Head of caudate nucleus (tissue), 42 donors: ENCODE results near the gene RIPPLY3.
A peak's percentile ranks its signal among the peaks of the same experiment; 100 is the strongest.
"Not testable (repeated sequence)": the region's sequence is repeated elsewhere in the genome, so short reads cannot be mapped to it uniquely, and the experiment has no call there.

Experiments used
- DNase-seq, 42 donors: peaks; one replicate each; pipeline versions ENCODE4 v3.0.0 to v3.0.0-alpha.2; 2020 to 2021; ENCODE audit warnings: mixed read lengths in 7 of 42
- intact Hi-C: fragments of 100-400 bp; cut with DNase I; formaldehyde crosslinking; loops from one replicate; pipeline ENCODE4 v1.15.0; 2022

RIPPLY3 gene

DNA sequence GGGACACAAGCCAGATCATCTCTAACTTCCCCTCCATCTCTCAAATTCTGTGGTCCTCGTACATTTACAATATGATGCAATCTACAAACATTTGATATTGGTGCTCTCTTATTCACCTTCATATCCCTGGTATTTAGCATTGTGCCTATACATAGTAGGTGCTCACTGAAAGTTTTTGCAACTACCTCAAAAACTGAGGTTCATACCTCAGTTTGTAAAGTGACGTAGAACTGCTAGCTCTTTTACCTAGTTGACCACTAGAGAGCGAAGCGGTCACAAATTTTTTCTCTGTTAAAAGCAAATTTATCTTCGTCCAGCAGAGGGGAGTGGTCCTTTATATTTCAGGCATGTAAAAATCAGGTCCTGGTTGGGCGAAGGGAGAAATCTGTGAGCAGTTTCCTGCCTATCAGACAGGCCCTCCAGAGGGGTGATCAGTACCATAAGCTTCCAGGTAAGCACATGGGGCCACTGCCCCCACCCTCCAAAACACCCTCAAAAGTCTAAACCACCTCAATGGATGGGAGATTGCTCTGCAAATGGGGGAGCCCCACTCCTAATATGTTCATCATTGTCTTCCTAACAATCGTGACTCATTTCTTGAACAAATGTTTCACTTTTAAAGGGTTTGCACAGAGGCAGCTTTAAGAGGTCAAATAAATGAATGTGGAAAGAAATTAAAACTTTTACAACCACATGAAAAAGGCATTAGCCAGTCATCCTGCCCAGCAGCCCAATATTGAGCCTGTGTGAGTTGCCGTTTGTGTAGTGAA, 29.4 kb upstream of the RIPPLY3 start:
- peak in 1 of 42 donors; percentile 36 for DNase-seq
- intact Hi-C loops: no loop called here

DNA sequence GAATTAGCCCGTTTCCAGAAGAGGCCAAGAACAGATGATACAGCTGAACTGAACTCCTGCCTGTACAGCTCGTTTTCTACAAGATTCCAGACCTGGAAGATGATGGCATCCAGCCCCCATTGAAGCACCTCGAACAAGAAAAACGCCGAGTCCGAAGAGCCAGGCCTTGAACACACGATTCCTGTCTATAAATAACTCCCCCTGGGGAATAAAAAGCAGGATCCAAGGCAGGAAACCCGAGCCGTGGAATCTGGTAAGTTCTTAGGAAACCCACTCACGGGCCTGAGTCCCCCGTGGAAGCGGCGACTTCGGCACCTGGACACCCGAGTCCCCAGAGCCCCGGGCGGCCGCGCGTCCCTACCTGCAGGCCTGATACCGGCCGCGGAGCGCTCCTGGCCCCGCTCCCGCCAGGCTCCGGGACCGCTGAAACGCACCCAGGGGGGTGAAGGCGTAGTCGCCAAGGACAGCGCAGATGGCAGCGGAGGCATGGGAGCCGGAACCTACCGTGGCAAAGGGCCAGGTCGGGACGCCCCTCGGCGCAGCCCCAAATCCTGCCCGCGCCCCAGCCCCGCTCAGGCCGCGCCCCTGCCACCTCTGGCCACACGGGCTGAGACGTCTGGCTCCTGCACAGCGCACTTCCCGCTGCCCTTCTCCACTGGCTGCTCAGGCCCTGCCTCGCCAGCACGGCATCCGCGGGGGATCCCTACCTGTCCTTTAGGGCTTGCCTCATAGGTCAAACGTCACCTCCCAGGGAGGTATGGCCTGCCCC, 26.0 kb upstream of the RIPPLY3 start:
- DNase-seq: peak in 16 of 42 donors; percentile 8 to 55 (median 29)
- intact Hi-C loops: no loop called here

DNA sequence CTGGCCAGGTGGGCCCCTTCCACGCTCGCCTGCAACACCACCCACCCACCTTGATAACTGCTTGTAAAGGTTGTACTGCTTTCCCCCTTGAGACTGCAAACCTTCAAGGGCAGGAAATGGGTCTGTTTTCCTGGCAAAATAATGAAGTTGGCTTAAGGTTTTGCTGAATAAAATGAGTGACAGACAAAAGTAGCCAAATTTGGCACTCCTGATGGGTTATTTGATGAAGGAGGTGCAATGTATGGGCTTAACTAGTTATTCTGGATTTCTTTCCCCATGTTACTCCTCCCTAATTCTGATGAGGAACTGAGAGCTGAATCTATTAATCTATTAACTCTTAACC, 25.5 kb upstream of the RIPPLY3 start:
- DNase-seq: no peak
- intact Hi-C loops: no loop called here

DNA sequence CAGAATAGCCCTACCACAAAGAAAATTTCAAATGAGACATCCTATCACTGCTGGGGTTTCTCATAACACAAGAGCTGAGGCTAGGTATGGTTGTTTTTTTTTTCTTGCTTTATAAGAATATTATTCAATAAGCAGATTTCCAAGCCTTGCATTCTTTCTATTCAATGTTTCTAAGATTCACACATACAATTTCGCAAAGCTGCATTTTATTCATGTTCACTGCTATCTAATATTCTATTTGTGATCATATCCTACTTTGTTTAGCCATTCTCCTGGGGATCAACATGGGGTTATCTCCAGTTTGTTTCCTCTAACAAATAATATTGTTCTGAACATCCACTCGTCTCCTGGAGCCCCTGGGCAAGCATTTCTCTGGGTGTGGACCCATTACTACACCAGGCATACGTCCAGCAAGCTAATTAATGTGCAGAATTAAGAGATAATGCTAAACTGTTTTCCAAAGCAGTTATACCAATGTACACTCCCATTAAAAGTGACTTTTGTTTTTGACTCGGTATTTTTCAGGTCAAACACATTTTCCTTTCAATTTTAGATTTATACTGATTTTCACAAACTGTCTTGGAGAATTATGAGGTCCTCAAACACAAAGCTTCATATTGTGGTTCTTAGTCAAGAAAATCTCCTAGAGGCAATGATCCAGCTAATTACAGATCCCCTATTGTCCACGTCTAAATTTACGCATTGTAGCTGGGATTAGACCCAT, 24.4 kb upstream of the RIPPLY3 start:
- no peak for DNase-seq
- intact Hi-C loops: no loop called here

DNA sequence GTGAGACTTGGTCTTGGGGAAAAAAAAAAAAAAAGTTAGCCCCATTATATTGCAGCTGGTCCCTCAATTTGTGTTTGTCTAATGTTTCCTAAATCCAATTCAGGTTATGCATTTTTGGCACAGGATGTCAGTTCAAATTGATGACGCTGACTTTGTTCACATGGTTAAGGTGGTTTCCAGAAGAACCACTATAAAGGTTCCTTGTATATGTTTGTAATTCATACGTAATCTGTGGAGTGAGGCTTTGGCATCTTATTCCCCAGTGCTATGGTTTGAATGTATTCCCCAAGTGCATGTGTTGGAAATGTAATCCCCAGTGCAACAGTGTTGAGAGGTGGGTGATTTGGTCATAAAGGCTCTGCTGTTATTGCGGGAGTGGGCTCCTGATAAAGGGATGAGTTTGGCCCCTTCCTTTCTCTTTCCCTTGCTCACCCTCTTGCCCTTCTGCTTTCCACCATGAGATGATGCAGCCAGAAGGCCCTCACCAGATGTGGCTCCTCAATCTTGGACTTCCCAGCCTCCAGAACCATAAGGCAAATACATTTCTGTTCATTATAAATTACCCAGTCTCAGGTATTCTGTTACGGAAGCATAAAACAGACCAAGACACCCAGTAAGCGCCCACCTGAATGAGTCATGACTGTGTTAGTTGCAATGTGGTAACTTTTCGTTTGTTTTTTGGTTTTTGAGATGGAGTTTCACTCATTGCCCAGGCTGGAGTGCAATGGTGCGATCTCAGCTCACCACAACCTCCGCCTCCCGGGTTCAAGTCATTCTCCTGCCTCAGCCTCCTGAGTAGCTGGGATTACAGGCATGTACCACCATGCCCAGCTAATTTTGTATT, 20.5 kb upstream of the RIPPLY3 start:
- intact Hi-C loops: no loop called here
- DNase-seq: no peak

DNA sequence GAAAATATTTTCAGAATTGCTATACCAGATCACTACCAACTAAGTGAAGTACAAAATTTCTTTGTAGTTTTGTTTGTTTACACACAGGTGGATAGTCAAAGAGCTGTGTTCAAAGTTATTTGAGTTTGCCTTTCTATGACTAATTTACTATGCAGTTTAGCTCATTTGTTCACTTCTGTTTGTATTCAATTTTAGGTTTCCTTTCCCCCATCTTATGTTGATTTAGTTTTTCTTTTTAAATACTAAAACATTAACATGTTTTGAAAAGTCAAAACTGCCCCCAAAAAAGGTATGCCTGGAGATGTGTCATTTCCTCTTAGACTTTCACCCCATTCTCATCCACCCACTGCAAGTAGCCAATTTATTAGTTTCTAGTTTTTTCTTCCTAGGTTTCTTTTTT, 18.7 kb upstream of the RIPPLY3 start:
- no peak for DNase-seq
- intact Hi-C loops: loop anchor here (2.0 kb wide), 1 partner anchor 85 kb away; the partner anchor contains the start of genes PIGP and TTC3

DNA sequence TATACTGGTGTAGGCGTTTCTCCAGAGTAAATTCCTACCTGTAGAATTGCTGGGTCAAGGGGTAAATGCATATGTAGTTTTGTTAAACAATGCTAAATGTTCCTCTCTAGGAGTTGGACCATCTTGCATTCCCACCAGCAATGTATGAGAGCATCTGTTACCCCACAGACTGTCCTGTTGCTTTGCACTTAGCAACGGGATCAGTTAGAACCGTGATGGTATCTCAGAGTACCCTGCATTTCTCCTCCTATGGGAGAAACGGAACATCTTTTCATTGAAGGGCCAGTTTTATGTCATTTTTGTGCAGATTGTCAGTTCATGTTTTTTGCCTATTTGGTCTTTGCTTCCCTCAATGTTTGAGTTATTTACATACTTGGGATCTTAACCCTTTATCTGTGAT, 18.0 kb upstream of the RIPPLY3 start:
- intact Hi-C loops: loop anchor here (2.0 kb wide), 1 partner anchor 84 kb away; the partner anchor contains the start of genes PIGP and TTC3
- no peak for DNase-seq

DNA sequence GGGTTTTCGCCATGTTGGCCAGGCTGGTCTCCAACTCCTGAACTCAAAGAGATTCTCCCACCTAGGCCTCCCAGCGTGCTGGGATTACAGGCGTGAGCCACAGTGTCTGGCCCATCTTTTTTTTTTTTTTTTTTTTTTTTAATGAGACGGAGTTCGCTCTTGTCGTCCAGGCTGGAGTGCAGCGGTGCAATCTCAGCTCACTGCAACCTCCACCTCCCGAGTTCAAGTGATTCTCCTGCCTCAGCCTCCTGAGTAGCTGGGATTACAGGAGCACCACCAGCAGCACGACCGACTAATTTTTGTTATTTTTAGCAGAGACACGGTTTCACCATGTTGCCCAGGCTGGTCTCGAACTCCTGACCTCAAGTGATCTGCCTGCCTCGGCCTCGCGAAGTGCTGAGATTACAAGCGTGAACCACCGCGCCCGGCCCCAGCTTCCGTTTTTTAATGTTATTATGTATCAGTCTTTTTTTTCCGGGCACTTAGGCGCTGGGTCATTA, 17.3 kb upstream of the RIPPLY3 start:
- intact Hi-C loops: loop anchor here (2.0 kb wide), 1 partner anchor 84 kb away; the partner anchor contains the start of genes PIGP and TTC3
- not testable (repeated sequence) for DNase-seq

DNA sequence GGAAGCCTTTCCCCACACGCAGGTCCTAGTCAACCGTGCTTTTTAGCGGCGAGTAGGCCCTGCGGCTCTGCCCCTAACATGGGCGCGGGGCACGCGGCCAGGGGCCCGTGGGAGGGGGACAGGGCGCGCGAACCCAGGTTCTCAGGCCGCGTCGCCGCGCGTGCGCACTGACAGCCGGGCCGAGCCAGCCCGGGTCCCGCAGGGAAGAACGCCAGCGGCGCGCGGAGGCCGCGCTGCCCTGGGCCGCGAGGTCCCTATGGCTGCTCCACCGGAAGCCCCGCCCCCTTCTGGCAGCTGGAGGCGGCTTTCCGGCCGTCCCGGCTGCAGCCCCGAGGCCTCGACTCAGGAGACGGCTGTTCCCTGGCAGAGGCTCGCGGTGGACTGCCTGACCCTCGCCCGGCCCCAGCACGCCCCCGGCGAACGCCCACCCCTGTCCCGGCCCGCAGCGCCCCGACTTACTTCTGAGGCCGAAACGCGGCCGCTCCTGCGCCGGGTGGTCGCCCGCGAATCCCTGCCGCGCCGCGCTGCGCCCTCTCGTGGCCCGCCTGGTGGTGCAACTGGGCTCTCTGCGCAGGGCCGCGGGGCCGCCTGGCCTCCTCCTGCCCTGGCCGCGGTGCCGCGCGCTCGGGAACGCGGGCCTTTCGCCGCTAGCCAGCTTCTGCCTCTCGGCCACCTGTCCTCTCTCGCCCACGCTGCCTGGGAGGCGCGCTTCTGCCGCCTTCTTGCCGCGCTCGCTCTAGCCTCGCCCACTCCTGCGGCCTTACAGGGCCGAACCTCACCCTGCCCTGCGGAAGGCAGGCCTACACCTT, 16.6 kb upstream of the RIPPLY3 start:
- peak; percentile 65 to 96 (median 91) for DNase-seq
- intact Hi-C loops: loop anchor here (2.0 kb wide), 1 partner anchor 83 kb away; the partner anchor contains the start of genes PIGP and TTC3

DNA sequence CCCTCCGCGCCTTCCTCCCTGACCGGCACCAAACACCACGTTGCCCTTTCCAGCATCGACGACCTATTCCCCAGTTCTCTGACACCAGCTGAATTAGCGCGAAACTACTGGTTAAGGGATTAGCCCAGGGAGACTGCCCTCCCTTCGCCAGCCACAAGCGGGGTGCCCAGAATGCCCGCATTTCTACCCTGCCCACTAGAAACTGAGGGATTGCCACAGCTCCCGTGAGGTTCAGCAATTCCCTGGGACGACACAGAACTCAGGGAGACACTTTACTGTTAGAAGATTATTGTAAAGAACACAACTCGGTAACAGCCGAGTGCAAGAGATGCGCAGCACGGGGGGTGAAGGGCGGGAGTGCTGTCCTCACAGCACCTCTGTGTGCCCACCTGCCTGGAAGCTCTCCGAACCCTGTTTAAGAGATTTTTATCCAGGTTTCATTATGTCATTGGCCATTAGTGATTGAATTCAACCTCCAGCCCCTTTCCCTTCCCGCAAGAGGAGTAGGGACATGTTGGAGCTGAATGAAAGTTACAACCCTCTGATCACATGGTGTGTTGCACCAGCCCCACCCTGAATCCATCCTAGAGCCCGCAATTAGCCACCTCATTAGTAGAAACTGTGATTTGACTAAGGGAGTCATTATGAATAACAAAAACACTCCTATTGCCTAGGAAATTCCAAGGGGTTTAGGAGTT, 15.8 kb upstream of the RIPPLY3 start:
- peak in 2 of 42 donors; percentile 19 to 25 for DNase-seq
- intact Hi-C loops: no loop called here

DNA sequence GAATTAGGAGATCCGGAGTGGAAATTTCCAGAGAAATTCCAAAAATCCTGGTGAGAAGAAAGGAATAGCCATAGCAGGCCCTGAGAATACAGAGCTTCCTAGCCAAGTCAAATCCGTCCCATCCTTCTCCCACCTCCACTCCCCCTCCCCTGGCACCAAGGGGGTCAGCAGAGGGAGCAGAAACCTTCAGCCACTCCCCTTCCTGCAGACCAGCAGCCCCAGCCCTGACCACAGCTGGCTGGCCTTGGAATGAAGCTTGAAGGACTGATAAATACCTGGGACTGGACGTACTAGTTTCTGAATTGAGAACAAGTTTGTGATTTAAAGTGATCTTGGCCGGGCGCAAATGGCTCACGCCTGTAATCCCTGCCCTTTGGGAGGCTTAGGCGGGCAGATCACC, 13.8 kb upstream of the RIPPLY3 start:
- intact Hi-C loops: no loop called here
- DNase-seq: peak in 1 of 42 donors; percentile 12

DNA sequence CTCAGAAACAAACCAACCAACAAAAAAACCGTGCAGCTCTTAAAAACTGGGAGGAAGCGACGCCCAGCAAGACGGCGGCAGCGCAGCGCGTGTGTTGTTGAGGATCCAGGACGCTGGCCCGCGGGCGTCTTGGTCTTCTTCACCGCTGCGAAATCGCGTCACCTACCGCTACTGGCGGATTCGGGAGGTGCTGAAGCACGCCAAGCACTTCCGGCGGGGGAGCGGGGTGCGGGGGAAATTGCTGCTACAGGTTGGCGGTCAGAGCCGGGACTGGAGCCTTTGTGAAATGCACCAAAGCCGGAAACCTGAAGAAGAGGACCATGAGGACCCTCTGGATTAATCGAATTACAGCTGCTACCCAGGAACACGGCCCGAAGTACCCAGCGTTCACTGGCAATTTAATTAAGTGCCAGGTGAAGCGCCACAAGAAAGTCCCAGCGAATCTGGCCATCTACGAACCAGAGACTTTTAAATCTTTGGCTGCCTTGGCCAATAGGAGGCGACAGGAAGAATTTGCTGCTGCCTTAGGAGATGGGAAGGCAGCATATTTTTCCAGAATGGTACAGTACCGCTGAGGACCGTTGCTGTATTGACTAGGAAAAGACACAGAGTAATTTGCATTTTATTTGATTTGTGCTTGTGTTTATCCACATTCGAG, 11.9 kb upstream of the RIPPLY3 start:
- intact Hi-C loops: no loop called here
- peak in 4 of 42 donors; percentile 8 to 34 (median 28) for DNase-seq

DNA sequence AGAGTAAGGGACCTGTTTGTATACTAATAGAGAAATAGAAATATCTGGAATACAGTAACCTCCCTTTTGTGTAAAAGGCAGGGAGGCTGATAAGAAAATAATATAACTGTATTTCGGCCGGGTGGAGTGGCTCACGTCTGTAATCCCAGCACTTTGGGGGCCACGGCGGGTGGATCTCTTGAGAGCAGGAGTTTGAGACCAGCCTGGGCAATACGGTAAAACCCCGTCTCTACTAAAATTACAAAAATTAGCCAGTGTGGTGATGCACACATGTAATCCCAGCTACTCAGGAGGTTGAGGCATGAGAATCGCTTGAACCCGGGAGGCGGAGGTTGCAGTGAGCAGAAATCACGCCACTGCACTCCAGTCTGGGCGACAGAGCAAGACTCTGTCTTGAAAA, 11.2 kb upstream of the RIPPLY3 start:
- DNase-seq: peak in 2 of 42 donors; percentile 5 to 12
- intact Hi-C loops: not testable (repeated sequence)

DNA sequence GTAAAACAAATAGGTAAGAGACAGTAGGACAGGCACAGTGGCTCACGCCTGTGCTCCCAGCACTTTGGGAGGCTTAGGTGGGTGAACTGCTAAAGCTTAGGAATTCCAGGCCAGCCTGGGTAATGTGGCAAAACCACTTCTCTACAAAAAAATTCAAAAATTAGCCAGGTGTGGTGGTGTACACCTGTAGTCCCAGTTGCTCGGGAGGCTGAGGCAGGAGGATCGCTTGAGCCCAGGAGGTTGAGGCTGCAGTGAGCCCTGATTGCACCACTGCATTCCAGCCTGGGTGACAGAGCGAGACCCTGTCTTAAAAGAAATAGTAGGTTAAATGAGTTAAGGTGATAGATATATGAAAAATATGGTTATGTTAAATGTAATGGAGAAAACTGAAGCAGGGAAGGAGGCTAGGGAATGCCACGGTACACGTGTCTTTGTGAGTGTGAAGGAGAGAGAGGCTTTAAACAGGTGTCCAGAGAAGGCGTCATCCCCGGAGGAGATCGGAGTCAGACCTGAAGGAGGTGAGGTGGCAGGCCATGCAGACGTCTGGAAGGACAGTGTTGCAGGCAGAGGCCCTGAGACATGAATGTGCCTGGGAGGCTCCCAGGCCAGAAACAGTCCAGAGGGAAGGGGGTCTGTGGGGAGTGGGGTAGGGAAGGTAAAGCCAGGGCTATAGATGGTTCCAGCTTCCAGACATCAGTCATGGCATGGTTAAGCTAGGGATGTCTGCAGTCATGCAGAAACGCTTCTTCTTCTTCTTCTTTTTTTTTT, 7.2 kb upstream of the RIPPLY3 start:
- intact Hi-C loops: no loop called here
- peak in 2 of 42 donors; percentile 4 to 9 for DNase-seq

DNA sequence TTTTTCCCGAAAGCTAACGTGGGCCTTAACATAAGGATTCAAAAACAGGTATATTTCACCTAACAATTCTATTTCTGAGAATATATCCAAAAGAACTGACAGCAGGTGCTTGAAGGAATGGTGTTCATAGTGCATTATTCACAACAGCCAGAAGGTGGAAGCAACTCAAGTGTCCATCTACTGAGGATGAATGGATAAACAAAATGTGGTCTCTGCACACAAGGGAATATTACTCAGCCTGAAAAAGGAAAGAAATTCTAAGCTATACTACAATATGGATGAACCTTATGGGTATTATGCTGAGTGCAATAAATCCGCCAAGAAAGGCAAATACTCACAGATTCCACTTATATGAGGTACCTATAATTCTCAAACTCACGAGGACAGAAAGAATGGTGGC, 6.1 kb upstream of the RIPPLY3 start:
- DNase-seq: no peak
- intact Hi-C loops: no loop called here

DNA sequence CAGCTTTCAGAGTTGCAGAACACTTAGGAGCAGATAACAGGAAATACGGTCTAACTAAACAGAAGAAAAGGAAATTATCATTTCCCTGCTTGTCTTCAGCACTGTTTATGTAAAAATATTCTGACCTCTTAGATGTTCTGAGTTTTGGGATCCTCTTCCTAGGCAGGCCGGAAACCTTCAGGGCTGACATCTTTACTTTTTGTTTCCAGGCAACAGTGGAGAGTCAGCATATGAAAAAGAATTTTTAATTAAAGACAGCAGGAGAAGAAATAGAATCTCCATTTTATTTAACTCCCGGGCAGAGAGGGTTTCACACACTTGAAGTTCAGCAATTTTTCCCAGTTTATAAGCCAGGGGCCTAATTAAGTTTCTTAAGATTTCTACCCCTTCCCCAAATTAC, 5.1 kb upstream of the RIPPLY3 start:
- intact Hi-C loops: no loop called here
- no peak for DNase-seq
